ENCODE results near the gene IL21R. TPM values are rescaled to one million over a fixed set of nuclear protein-coding genes. Genes with fewer than 3 reads are reported as not detected.

IL21R gene
- total RNA-seq, 1 donor from 2014 or later: 0.40 TPM

DNA sequence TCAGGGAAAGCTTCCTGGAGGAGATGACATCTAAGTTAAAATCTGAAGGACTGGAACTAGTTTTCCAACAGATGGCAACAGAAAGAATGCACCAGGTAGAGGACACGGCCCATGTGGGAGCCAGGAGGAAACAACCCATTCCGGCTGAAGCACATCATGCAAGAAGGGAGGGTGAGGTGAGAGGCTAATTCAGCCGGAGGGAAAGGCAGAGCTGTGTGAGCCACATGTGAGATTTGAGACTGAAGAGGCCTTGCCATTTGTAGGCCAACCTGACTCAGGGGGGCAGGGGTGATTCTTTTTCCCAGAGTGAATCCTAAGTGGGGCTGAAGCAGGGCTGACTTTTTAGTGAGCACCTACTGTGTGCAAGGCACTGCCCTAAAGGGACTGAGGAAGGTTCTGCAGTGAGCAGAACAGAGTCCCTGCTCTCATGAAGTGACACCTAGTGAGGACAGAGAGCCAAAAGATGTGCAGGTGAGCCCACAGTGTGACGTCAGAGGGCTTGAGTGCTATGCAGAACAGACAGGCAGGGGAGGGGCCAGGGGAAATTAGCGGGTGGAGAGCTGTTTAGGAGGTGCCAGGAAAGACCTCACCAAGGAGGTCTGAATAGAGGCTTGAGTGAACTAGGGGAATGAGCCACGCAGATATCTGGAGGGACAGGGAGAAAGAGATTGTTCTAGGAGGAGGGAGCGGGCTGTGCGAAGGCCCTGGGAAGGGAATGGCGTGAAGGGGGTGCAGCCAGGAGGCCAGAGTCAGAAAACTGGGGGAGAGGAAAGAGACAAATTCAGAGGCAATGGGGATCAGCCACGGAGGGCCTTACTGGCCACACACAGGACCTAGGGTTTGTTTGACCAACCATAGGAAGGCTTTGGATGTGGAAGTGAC is 19.8 kb upstream of the IL21R start:
- TF ChIP-seq, protein P1, sequence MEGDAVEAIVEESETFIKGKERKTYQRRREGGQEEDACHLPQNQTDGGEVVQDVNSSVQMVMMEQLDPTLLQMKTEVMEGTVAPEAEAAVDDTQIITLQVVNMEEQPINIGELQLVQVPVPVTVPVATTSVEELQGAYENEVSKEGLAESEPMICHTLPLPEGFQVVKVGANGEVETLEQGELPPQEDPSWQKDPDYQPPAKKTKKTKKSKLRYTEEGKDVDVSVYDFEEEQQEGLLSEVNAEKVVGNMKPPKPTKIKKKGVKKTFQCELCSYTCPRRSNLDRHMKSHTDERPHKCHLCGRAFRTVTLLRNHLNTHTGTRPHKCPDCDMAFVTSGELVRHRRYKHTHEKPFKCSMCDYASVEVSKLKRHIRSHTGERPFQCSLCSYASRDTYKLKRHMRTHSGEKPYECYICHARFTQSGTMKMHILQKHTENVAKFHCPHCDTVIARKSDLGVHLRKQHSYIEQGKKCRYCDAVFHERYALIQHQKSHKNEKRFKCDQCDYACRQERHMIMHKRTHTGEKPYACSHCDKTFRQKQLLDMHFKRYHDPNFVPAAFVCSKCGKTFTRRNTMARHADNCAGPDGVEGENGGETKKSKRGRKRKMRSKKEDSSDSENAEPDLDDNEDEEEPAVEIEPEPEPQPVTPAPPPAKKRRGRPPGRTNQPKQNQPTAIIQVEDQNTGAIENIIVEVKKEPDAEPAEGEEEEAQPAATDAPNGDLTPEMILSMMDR (IDR thresholded peaks at IDR 0.05): no peak
- no peak overlapping the region for H3K27ac Mint-ChIP-seq (ENCODE audit: unreplicated experiment)
- no peaks in the 10 kb centered on the region for H3K36me3 Mint-ChIP-seq (ENCODE audit: unreplicated experiment)
- peaks cover 3% of the 10 kb centered on the region for H3K4me1 Mint-ChIP-seq (ENCODE audit: unreplicated experiment)
- no peak for DNase-seq (ENCODE audit: extremely low spot score, unreplicated experiment)
- H3K27me3 Mint-ChIP-seq (ENCODE audit: unreplicated experiment): peaks cover 21% of the 10 kb centered on the region
- peaks cover 11% of the 10 kb centered on the region for H3K9me3 Mint-ChIP-seq (ENCODE audit: unreplicated experiment)
- H3K4me3 Mint-ChIP-seq (ENCODE audit: unreplicated experiment): no peak overlapping the region

- Mint-ChIP-seq H3K36me3 (ENCODE audit: unreplicated experiment) (no peaks in the 10 kb centered on the region), H3K27ac (ENCODE audit: unreplicated experiment) (no peak overlapping the region), H3K4me3 (ENCODE audit: unreplicated experiment) (no peak overlapping the region), H3K4me1 (ENCODE audit: unreplicated experiment) (peaks cover 3% of the 10 kb centered on the region), H3K27me3 (ENCODE audit: unreplicated experiment) (peaks cover 23% of the 10 kb centered on the region), H3K9me3 (ENCODE audit: unreplicated experiment) (peaks cover 11% of the 10 kb centered on the region)
- no peak for DNase-seq (ENCODE audit: extremely low spot score, unreplicated experiment)
- TF ChIP-seq, protein P1 (IDR thresholded peaks at IDR 0.05): no peak
Observed at GRCh38 chr16:27383556-27384243, 18.3 kb upstream of the IL21R start.

DNA sequence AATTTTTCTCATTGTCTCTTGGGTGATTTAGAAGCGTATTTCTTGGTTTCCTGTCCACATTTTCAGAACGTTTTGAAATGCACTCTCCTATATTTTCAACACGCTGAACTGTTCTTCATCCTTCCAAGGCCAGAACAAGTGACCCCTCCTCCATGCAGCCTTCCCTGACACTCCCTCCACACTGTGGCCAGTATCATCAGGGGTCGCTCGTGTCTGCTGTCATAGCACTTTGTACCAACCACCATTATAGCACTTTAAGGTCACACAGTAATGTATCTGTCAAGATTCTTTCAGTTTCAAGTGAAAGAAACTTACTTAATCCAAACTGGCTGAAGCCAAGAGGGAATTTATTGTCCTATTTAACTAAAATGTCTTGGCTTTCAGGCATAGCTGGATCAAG is 17.5 kb upstream of the IL21R start:
- Mint-ChIP-seq H3K27me3 (ENCODE audit: unreplicated experiment) (peaks cover 29% of the 10 kb centered on the region), H3K9me3 (ENCODE audit: unreplicated experiment) (peaks cover 11% of the 10 kb centered on the region), H3K4me1 (ENCODE audit: unreplicated experiment) (no peaks in the 10 kb centered on the region), H3K27ac (ENCODE audit: unreplicated experiment) (no peak overlapping the region), H3K36me3 (ENCODE audit: unreplicated experiment) (no peaks in the 10 kb centered on the region), H3K4me3 (ENCODE audit: unreplicated experiment) (no peak overlapping the region)
- TF ChIP-seq, protein P1 (IDR thresholded peaks at IDR 0.05): no peak
- DNase-seq (ENCODE audit: extremely low spot score, unreplicated experiment): no peak

DNA sequence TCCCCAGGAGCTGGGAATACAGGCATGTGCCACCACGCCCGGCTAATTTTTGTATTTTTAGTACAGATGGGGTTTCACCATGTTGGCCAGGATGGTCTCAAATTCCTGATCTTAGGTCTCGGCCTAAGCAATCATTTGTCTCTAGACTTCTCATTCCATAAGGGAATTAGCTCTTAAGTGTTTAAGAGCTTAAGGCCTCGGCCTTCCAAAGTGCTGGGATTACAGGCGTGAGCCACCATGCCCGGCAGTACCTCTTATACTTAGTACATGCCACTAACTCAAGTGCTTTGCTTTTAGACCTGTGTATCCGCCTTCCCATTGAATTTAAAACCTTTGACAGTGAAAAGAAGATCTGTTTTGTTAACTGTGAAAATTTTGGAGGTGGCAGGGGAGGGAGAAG is 16.6 kb upstream of the IL21R start:
- Mint-ChIP-seq H3K4me1 (ENCODE audit: unreplicated experiment) (no peaks in the 10 kb centered on the region), H3K36me3 (ENCODE audit: unreplicated experiment) (no peaks in the 10 kb centered on the region)

More for the DNA sequence above, 16.6 kb upstream of the IL21R start:
- Mint-ChIP-seq H3K27me3 (ENCODE audit: unreplicated experiment) (peaks cover 29% of the 10 kb centered on the region), H3K4me3 (ENCODE audit: unreplicated experiment) (no peak overlapping the region), H3K27ac (ENCODE audit: unreplicated experiment) (no peak overlapping the region), H3K9me3 (ENCODE audit: unreplicated experiment) (peaks cover 11% of the 10 kb centered on the region)
- TF ChIP-seq, protein P1 (IDR thresholded peaks at IDR 0.05): no peak
- no peak for DNase-seq (ENCODE audit: extremely low spot score, unreplicated experiment)
